Right lobe of liver (tissue), 6 donors: ENCODE measurements around the gene COG3. TPM values are rescaled to one million over a fixed set of nuclear protein-coding genes. Genes with fewer than 3 reads are reported as not detected.

Experiments used
- ATAC-seq, 4 donors: fragments of 200-7000 bp; cut with Tn5 transposase; one replicate each; pipeline ENCODE4 v1.9.1; 2020; ENCODE audit warnings: mild to moderate bottlenecking in 4 of 4, moderate library complexity in 4 of 4
- DNase-seq, 3 donors: peaks; one replicate each; pipeline ENCODE4 v3.0.0-alpha.2; 2020
- H3K27ac ChIP-seq, 3 donors: fragments of 200-600 bp; one replicate each; pipeline ENCODE4 v1.8.0; 2022
- H3K27me3 ChIP-seq, 2 donors: fragments of 200-600 bp; one replicate each; pipeline ENCODE4 v1.8.0; 2022
- H3K36me3 ChIP-seq, 4 donors: fragments of 200-600 bp; sonication (generic) in 1 of 4; one replicate each; pipeline versions ENCODE4 v1.5.1 to v1.8.0; 2017 to 2022; ENCODE audit warnings: control low read depth in 1 of 4
- H3K4me1 ChIP-seq, 4 donors: fragments of 200-600 bp; sonication (generic) in 1 of 4; one replicate each; pipeline versions ENCODE4 v1.5.1 to v1.8.0; 2017 to 2022; ENCODE audit warnings: control low read depth in 1 of 4
- H3K4me3 ChIP-seq, 3 donors: fragments of 200-600 bp; one replicate each; pipeline ENCODE4 v1.8.0; 2022
- H3K9me3 ChIP-seq, 4 donors: fragments of 200-600 bp; sonication (generic) in 1 of 4; one replicate each; pipeline versions ENCODE4 v1.5.1 to v1.8.0; 2017 to 2022; ENCODE audit warnings: control low read depth in 1 of 4
- POLR2A ChIP-seq: fragments of 450-650 bp; IDR thresholded peaks from one replicate; pipeline ENCODE4 v1.6.1; 2017; ENCODE audit warnings: antibody characterized with exemption, mild to moderate bottlenecking
- WGBS: methylation state at CpG from one replicate; pipeline ENCODE4 v1.1.6; 2018; ENCODE audit warnings: low coverage, low lambda C conversion rate; ENCODE audit not compliant: insufficient coverage; ENCODE audit errors: missing lambda C conversion rate; 5-methylcytosine and 5-hydroxymethylcytosine counted together
- intact Hi-C, 2 donors: fragments of 100-400 bp; cut with DNase I; formaldehyde crosslinking; loops; one replicate each; pipeline versions ENCODE4 v1.11.2 to v1.14.1; 2022
- total RNA-seq, 6 experiments: library from RNA; depleted of rRNA in 2 of 6; stranded (reverse); fragments of >200 nt in 2 of 6; fragmentation: NEBNext Ultra II Directional in 3 of 6; extraction: Animal tissue kit (Norgen Biotek cat#: 25700) in 3 of 6; gene quantifications; one replicate each; pipeline versions ENCODE4 v1.1.0 to v1.2.4, GENCODE V29; 2016 to 2023
- TF ChIP-seq, protein P1 (sequence below), 4 donors: fragments of 200-600 bp in 3 of 4; fragments of 450-650 bp in 1 of 4; IDR thresholded peaks; one replicate each; pipeline versions ENCODE4 v1.5.1 to v1.8.0; 2016 to 2022; ENCODE audit warnings: antibody characterized with exemption in 4 of 4, mild to moderate bottlenecking in 2 of 4
- donor health status: DM: no; HTN: yes; CAD: no.
- donor health status: DM: no; HTN: no; CAD: no.
- donor health status: DM: no; HTN: no; CAD: no.
- donor health status: DM: no; HTN: yes; CAD: no.
- donor health status: DM: no; HTN: yes; CAD: no.

The COG3 gene
- total RNA-seq, 6 experiments from 2014 or later: 18.9 to 66.3 (median 36.8) TPM

- WGBS: 80% methylated on average over 7 of the region's 7 CpGs
- TF ChIP-seq, protein P1, sequence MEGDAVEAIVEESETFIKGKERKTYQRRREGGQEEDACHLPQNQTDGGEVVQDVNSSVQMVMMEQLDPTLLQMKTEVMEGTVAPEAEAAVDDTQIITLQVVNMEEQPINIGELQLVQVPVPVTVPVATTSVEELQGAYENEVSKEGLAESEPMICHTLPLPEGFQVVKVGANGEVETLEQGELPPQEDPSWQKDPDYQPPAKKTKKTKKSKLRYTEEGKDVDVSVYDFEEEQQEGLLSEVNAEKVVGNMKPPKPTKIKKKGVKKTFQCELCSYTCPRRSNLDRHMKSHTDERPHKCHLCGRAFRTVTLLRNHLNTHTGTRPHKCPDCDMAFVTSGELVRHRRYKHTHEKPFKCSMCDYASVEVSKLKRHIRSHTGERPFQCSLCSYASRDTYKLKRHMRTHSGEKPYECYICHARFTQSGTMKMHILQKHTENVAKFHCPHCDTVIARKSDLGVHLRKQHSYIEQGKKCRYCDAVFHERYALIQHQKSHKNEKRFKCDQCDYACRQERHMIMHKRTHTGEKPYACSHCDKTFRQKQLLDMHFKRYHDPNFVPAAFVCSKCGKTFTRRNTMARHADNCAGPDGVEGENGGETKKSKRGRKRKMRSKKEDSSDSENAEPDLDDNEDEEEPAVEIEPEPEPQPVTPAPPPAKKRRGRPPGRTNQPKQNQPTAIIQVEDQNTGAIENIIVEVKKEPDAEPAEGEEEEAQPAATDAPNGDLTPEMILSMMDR (IDR thresholded peaks at IDR 0.05): no peak
- TF ChIP-seq POLR2A: no peak
- H3K27ac ChIP-seq: no peak overlapping the region
- no peak overlapping the region for H3K4me3 ChIP-seq
- intact Hi-C loops: no loop called here
- peaks cover 0 to 56% (median 31%) of the 10 kb centered on the region in 4 donors for H3K36me3 ChIP-seq
- peaks cover 0 to 19% (median 8%) of the 10 kb centered on the region in 4 donors for H3K4me1 ChIP-seq
- no peaks in the 10 kb centered on the region for H3K27me3 ChIP-seq
- ATAC-seq (no peak), DNase-seq (no peak)
- no peaks in the 10 kb centered on the region for H3K9me3 ChIP-seq
Measured at GRCh38 chr13:45496942-45497341, 32.2 kb downstream of the COG3 start.

DNA sequence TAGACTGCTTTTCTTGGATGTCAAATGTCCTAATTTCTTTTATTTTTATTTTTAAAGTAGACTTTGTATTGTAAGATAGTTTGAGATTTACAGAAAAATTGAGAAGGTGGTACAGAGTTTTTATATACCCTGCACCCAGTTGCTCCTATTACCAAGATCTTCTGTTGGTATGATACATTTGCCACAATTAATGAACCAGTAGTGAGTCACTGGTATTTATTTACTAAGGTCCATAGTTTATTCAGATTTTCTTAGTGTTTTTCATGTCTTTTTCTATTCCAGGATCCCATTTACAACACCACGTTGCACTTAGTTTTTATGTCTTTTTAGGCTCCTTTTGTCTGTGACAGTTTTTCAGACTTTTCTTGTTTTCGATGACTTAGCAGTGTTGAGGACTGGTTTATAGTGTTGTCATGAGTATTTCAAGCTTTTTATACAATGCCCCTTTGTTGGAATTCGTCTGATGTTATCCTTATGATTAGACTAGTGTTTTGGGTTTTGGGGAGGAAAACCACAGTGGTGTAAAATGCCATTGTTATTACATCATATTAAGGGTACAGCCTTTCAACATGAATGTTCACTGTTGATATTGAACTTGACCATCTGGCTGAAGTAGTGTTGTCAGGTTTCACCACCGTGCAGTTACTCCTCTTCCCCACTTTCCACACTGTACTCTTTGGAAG is 35.9 kb downstream of the COG3 start:
- intact Hi-C loops: no loop called here
- Histone ChIP-seq H3K36me3 (peaks cover 0 to 52% (median 34%) of the 10 kb centered on the region in 4 donors), H3K9me3 (no peaks in the 10 kb centered on the region), H3K27me3 (no peaks in the 10 kb centered on the region), H3K4me1 (peaks cover 0 to 22% (median 11%) of the 10 kb centered on the region in 4 donors), H3K27ac (peak overlapping the region in 2 of 3 donors; percentile 28 to 47), H3K4me3 (no peak overlapping the region)
- 31% methylated on average over 4 of the region's 4 CpGs for WGBS
- TF ChIP-seq, protein P1 (IDR thresholded peaks at IDR 0.05): no peak
- TF ChIP-seq POLR2A: no peak
- ATAC-seq (peak in 3 of 4 donors; percentile 40 to 54 (median 41)), DNase-seq (no peak)

- no peaks in the 10 kb centered on the region for H3K9me3 ChIP-seq
- H3K4me3 ChIP-seq: no peak overlapping the region
- TF ChIP-seq, protein P1 (IDR thresholded peaks at IDR 0.05): no peak
- TF ChIP-seq POLR2A: no peak
- intact Hi-C loops: no loop called here
- H3K27ac ChIP-seq: peak overlapping the region; percentile 23 to 47 (median 28)
- peaks cover 0 to 22% (median 11%) of the 10 kb centered on the region in 4 donors for H3K4me1 ChIP-seq
- ATAC-seq: peak; percentile 9 to 82 (median 66)
- peaks cover 0 to 50% (median 33%) of the 10 kb centered on the region in 4 donors for H3K36me3 ChIP-seq
- H3K27me3 ChIP-seq: no peaks in the 10 kb centered on the region
- DNase-seq: no peak
- 21% methylated on average over 1 of the region's 1 CpG for WGBS
Measured at GRCh38 chr13:45501175-45501526, 36.4 kb downstream of the COG3 start.

DNA sequence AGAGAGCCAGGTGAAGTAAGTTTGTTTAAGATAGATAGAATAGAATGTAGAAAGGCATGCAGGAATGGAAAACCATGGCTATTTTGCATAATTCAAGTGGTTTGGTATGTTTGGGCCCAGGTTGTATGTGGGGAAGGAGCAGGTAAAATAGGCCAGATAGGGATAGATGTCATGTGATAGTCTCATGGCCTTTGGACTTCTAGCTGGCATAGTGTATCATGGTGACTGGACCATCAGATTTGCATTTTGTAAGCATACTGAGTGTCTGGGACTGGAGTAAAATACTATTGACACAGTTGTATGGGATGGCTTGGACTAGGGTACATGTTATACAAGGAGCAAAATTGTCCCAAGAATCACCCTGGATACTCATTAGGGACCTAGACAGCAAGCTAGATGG is 38.9 kb downstream of the COG3 start:
- TF ChIP-seq, protein P1 (IDR thresholded peaks at IDR 0.05): no peak
- no peak for TF ChIP-seq POLR2A
- H3K9me3 ChIP-seq: no peaks in the 10 kb centered on the region
- H3K36me3 ChIP-seq: peaks cover 0 to 55% (median 24%) of the 10 kb centered on the region in 4 donors
- ATAC-seq (peak; percentile 62 to 83 (median 70)), DNase-seq (no peak)
- peaks cover 0 to 22% (median 11%) of the 10 kb centered on the region in 4 donors for H3K4me1 ChIP-seq
- H3K27ac ChIP-seq: no peak overlapping the region
- no peak overlapping the region for H3K4me3 ChIP-seq
- no peaks in the 10 kb centered on the region for H3K27me3 ChIP-seq
- intact Hi-C loops: no loop called here
